ENCODE measurements around the gene TXNL4A.

TXNL4A gene

DNA sequence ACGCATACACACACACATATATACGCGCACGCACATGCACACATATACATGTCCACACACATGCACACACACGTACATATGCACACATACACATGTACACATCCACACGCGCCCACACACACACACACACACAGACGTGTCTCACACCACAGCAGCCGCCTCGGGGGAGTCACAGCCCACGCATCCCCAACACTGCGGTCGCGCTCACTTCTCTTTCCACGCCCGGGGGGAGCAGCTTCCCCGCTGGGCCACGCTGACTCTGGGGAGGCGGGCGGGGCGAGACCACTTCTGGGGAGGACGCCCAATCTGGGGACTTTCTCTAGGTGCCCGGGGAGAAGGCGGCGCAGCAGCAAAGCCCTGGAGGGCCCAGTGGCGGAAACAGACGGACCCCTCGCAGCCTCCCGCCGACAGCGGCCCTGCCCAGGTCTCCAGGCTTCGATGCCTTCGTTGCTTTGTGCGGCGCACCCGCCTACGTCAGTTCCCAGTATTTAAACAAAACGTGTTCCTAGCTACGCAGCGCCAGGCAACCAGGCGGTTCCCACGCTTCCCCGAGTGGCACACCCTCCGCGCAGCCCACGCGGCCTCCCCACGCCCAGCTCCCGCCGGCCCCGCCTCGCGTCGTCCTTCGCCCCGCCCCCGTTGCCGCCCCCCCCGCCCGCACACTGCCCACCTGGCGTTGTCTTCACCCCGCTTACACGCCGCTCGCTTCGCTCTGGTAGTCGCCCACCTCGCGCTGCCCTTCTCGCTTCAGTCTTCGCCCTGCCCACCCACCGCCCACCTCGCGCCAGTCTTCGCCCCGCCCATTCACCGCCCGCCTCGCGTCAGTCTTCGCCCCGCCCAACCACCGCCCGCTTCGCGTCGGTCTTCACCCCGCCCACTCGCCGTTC lies 45.1 kb upstream of the TXNL4A start:
- Histone ChIP-seq H3K36me3 (ENCODE audit: control insufficient read depth in 2 of 2, insufficient read depth in 1 of 2, low read length in 2 of 2) (peaks cover 0 to 10% of the 10 kb centered on the region in 2 experiments; a peak in 2 of 3 replicates), H3K9me3 (ENCODE audit: control insufficient read depth, insufficient read depth, low read depth, low read length) (no peaks in the 10 kb centered on the region), H3K27ac (ENCODE audit: extremely low read depth, low read depth, low read length) (peak overlapping the region; percentile 60; the same call in 1 of the 2 replicates), H3K4me1 (ENCODE audit: control insufficient read depth, insufficient read depth, low read length) (peaks cover 9% of the 10 kb centered on the region; the same call in 1 of the 2 replicates), H3K4me3 (ENCODE audit: low read depth, low read length) (peak overlapping the region; percentile 47)
- ChIA-PET POLR2A (interaction anchor here (0.7 to 2.4 kb wide), 13 partner anchors 10 to 683 kb away, joined by 3 to 22 read pairs (median 4); partner anchors contain the start of genes ADNP2 and SLC66A2), CTCF (interaction anchor here (0.6 kb wide), 2 partner anchors 139 to 284 kb away, joined by 3 to 5 read pairs; no protein-coding TSS in a partner anchor)
- TF ChIP-seq KLF1 (tag by site-specific recombination; IDR thresholded peaks at IDR 0.05) (peak; percentile 84; the same call in 1 of the 2 replicates), ZNF335 (tag by site-specific recombination; conservative IDR thresholded peaks at IDR 0.05) (peak; percentile 82), ZBTB8A (tag by site-specific recombination; IDR thresholded peaks at IDR 0.05) (peak; percentile 58; the same call in 1 of the 2 replicates), ZNF140 (tag by site-specific recombination; IDR thresholded peaks at IDR 0.05) (no peak), ZNF777 (tag by site-specific recombination; IDR thresholded peaks at IDR 0.05; ENCODE audit: borderline replicate concordance) (peak; percentile 69; the same call in 1 of the 2 replicates), EGR2 (tag by site-specific recombination; IDR thresholded peaks at IDR 0.05; ENCODE audit: low read depth) (peak; percentile 92), ZFP41 (tag by site-specific recombination; IDR thresholded peaks at IDR 0.05; ENCODE audit: borderline replicate concordance) (peak; percentile 92; the same call in 1 of the 2 replicates), GLIS2 (tag by site-specific recombination; IDR thresholded peaks at IDR 0.05) (peak; percentile 52; the same call in 1 of the 2 replicates), ZSCAN16 (tag by site-specific recombination; IDR thresholded peaks at IDR 0.05) (no peak), GLI2 (tag by site-specific recombination; IDR thresholded peaks at IDR 0.05; ENCODE audit: borderline replicate concordance, low read depth) (no peak), KLF8 (tag by site-specific recombination; IDR thresholded peaks at IDR 0.05) (peak; percentile 92; the same call in 1 of the 2 replicates), GLIS1 (tag by site-specific recombination; IDR thresholded peaks at IDR 0.05) (peak; percentile 39), ZNF692 (tag by site-specific recombination; IDR thresholded peaks at IDR 0.05) (no peak), ZNF362 (tag by site-specific recombination; IDR thresholded peaks at IDR 0.05) (no peak), PRDM4 (tag by site-specific recombination; IDR thresholded peaks at IDR 0.05) (no peak), ZSCAN30 (tag by site-specific recombination; IDR thresholded peaks at IDR 0.05) (peak; percentile 63; the same call in 1 of the 2 replicates)
- TF ChIP-seq, protein P1, sequence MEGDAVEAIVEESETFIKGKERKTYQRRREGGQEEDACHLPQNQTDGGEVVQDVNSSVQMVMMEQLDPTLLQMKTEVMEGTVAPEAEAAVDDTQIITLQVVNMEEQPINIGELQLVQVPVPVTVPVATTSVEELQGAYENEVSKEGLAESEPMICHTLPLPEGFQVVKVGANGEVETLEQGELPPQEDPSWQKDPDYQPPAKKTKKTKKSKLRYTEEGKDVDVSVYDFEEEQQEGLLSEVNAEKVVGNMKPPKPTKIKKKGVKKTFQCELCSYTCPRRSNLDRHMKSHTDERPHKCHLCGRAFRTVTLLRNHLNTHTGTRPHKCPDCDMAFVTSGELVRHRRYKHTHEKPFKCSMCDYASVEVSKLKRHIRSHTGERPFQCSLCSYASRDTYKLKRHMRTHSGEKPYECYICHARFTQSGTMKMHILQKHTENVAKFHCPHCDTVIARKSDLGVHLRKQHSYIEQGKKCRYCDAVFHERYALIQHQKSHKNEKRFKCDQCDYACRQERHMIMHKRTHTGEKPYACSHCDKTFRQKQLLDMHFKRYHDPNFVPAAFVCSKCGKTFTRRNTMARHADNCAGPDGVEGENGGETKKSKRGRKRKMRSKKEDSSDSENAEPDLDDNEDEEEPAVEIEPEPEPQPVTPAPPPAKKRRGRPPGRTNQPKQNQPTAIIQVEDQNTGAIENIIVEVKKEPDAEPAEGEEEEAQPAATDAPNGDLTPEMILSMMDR (tag by site-specific recombination; IDR thresholded peaks at IDR 0.05): 0 out of 2 replicates have a peak, but pooled peaks have one; percentile 11
- TF ChIP-seq, protein P2, sequence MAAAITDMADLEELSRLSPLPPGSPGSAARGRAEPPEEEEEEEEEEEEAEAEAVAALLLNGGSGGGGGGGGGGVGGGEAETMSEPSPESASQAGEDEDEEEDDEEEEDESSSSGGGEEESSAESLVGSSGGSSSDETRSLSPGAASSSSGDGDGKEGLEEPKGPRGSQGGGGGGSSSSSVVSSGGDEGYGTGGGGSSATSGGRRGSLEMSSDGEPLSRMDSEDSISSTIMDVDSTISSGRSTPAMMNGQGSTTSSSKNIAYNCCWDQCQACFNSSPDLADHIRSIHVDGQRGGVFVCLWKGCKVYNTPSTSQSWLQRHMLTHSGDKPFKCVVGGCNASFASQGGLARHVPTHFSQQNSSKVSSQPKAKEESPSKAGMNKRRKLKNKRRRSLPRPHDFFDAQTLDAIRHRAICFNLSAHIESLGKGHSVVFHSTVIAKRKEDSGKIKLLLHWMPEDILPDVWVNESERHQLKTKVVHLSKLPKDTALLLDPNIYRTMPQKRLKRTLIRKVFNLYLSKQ (tag by site-specific recombination; IDR thresholded peaks at IDR 0.05; ENCODE audit: borderline replicate concordance): no peak
- TF ChIP-seq, protein P3, sequence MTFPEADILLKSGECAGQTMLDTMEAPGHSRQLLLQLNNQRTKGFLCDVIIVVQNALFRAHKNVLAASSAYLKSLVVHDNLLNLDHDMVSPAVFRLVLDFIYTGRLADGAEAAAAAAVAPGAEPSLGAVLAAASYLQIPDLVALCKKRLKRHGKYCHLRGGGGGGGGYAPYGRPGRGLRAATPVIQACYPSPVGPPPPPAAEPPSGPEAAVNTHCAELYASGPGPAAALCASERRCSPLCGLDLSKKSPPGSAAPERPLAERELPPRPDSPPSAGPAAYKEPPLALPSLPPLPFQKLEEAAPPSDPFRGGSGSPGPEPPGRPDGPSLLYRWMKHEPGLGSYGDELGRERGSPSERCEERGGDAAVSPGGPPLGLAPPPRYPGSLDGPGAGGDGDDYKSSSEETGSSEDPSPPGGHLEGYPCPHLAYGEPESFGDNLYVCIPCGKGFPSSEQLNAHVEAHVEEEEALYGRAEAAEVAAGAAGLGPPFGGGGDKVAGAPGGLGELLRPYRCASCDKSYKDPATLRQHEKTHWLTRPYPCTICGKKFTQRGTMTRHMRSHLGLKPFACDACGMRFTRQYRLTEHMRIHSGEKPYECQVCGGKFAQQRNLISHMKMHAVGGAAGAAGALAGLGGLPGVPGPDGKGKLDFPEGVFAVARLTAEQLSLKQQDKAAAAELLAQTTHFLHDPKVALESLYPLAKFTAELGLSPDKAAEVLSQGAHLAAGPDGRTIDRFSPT (tag by site-specific recombination; IDR thresholded peaks at IDR 0.05): peak; percentile 14; the same call in 1 of the 2 replicates
- TF ChIP-seq, protein P4, sequence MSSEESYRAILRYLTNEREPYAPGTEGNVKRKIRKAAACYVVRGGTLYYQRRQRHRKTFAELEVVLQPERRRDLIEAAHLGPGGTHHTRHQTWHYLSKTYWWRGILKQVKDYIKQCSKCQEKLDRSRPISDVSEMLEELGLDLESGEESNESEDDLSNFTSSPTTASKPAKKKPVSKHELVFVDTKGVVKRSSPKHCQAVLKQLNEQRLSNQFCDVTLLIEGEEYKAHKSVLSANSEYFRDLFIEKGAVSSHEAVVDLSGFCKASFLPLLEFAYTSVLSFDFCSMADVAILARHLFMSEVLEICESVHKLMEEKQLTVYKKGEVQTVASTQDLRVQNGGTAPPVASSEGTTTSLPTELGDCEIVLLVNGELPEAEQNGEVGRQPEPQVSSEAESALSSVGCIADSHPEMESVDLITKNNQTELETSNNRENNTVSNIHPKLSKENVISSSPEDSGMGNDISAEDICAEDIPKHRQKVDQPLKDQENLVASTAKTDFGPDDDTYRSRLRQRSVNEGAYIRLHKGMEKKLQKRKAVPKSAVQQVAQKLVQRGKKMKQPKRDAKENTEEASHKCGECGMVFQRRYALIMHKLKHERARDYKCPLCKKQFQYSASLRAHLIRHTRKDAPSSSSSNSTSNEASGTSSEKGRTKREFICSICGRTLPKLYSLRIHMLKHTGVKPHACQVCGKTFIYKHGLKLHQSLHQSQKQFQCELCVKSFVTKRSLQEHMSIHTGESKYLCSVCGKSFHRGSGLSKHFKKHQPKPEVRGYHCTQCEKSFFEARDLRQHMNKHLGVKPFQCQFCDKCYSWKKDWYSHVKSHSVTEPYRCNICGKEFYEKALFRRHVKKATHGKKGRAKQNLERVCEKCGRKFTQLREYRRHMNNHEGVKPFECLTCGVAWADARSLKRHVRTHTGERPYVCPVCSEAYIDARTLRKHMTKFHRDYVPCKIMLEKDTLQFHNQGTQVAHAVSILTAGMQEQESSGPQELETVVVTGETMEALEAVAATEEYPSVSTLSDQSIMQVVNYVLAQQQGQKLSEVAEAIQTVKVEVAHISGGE (tag by site-specific recombination; conservative IDR thresholded peaks at IDR 0.05; ENCODE audit: low read depth): 0 out of 2 replicates have a peak, but pooled peaks have one; percentile 26

Data from HEK293 (cell line).